GM12878 (cell line): ENCODE results near the gene ZACN. TPM values are rescaled to one million over a fixed set of nuclear protein-coding genes. Genes with fewer than 3 reads are reported as not detected.

Source experiments
- ATAC-seq: fragments of 200-7000 bp; cut with Tn5 transposase; 3 replicates; pipeline ENCODE4 v1.9.1; 2020; ENCODE audit warnings: mild to moderate bottlenecking, moderate library complexity
- BruUV-seq: library from RNA; stranded (reverse); fragments of 400-500 nt; replicated peaks from 2 replicates; lab custom pipeline; 2021; lab: Mats Ljungman, UMichigan
- CTCF ChIA-PET: fragments of 300-600 bp; sonication (Branson Sonifier 250); formaldehyde crosslinking; extraction: SDS; loops from one replicate; lab custom pipeline; 2021; ENCODE audit warnings: inconsistent platforms; lab: Yijun Ruan, JAX
- POLR2A ChIA-PET: fragments of 350-600 bp; formaldehyde crosslinking; extraction: SDS; loops from one replicate; lab custom pipeline; 2021; ENCODE audit warnings: inconsistent platforms; lab: Charles Lee
- RAD21 ChIA-PET: fragments of 300-600 bp; sonication (Branson Sonifier 250); formaldehyde crosslinking; loops from one replicate; lab custom pipeline; 2023; ENCODE audit warnings: antibody characterized with exemption; ENCODE audit not compliant: unreplicated experiment; lab: Charles Lee
- SMC1A ChIA-PET: fragments of 300-600 bp; sonication (Branson Sonifier 250); formaldehyde crosslinking; loops from one replicate; lab custom pipeline; 2023; ENCODE audit not compliant: unreplicated experiment, uncharacterized antibody; lab: Charles Lee
- DNase-seq: peaks from one replicate; pipeline ENCODE4 v3.0.0-alpha.2; 2011; ENCODE audit warnings: low read depth, low spot score
- FAIRE-seq: peaks from 3 replicates; lab custom pipeline; 2011; peaks lifted over from hg19 to GRCh38; lab: Jason Lieb, UNC
- H2AFZ ChIP-seq: 2 replicates; pipeline ENCODE4 v1.6.0; 2011; ENCODE audit warnings: low read depth, low read length, control low read depth; ENCODE audit not compliant: control insufficient read depth
- H3K27ac ChIP-seq: 2 replicates; pipeline ENCODE4 v1.5.1; 2011; ENCODE audit warnings: control low read depth; ENCODE audit not compliant: control insufficient read depth, insufficient read depth
- H3K27me3 ChIP-seq, 2 experiments: replicated peaks in 1 of 2; 2 replicates each; pipeline versions ENCODE4 v1.6.0 to v1.6.1; 2011; ENCODE audit warnings: low read length in 1 of 2; ENCODE audit not compliant: control insufficient read depth in 2 of 2, insufficient read depth in 2 of 2
- H3K36me3 ChIP-seq, 2 experiments: 2 replicates each; pipeline ENCODE4 v1.5.1; 2011; ENCODE audit warnings: low read length in 1 of 2; ENCODE audit not compliant: control insufficient read depth in 2 of 2, insufficient read depth in 2 of 2
- H3K4me1 ChIP-seq: 2 replicates; pipeline ENCODE4 v1.6.1; 2011; ENCODE audit warnings: mild to moderate bottlenecking, low read length, moderate library complexity, mixed read lengths; ENCODE audit not compliant: control insufficient read depth, insufficient read depth
- H3K4me2 ChIP-seq: 2 replicates; pipeline ENCODE4 v1.6.0; 2011; ENCODE audit warnings: control low read depth; ENCODE audit not compliant: control insufficient read depth, insufficient read depth
- H3K4me3 ChIP-seq: fragments of 200-600 bp; sonication (generic); 2 replicates; pipeline ENCODE4 v1.5.1; 2016
- H3K79me2 ChIP-seq: 2 replicates; pipeline ENCODE4 v1.6.0; 2011; ENCODE audit warnings: low read length; ENCODE audit not compliant: control insufficient read depth, insufficient read depth
- H3K9ac ChIP-seq: 2 replicates; pipeline ENCODE4 v1.8.0; 2011; ENCODE audit warnings: low read length, control low read depth, mixed read lengths; ENCODE audit not compliant: control insufficient read depth, insufficient read depth
- H3K9me3 ChIP-seq: replicated peaks from 3 replicates; pipeline ENCODE4 v1.5.1; 2011; ENCODE audit warnings: mild to moderate bottlenecking, low read length; ENCODE audit not compliant: control insufficient read depth, insufficient read depth
- H4K20me1 ChIP-seq: 2 replicates; pipeline ENCODE4 v1.6.0; 2011; ENCODE audit not compliant: control insufficient read depth, insufficient read depth
- CTCF ChIP-seq, 3 experiments: IDR thresholded peaks in 2 of 3; conservative IDR thresholded peaks in 1 of 3; 2 replicates each; pipeline ENCODE4 v1.5.1; 2011; ENCODE audit warnings: low read depth in 3 of 3, low read length in 3 of 3, mild to moderate bottlenecking in 3 of 3, control low read depth in 2 of 3, moderate library complexity in 2 of 3, inconsistent platforms in 1 of 3, mixed read lengths in 1 of 3; ENCODE audit not compliant: control insufficient read depth in 2 of 3, insufficient read depth in 1 of 3; ENCODE audit errors: extremely low read depth in 1 of 3
- HDAC6 ChIP-seq: fragments of 200-600 bp; sonication (generic); IDR thresholded peaks from one replicate; pipeline ENCODE4 v1.8.0; 2017; ENCODE audit warnings: antibody characterized with exemption; ENCODE audit not compliant: unreplicated experiment
- NFXL1 ChIP-seq: fragments of 450-650 bp; IDR thresholded peaks from 2 replicates; pipeline ENCODE4 v1.6.1; 2017; ENCODE audit warnings: antibody characterized with exemption, mild to moderate bottlenecking, borderline replicate concordance
- NFYA ChIP-seq: IDR thresholded peaks from 2 replicates; pipeline ENCODE4 v1.6.1; 2011; ENCODE audit warnings: low read depth, mild to moderate bottlenecking, low read length, improper control_type of control experiment, borderline replicate concordance
- POLR2A ChIP-seq: IDR thresholded peaks from 2 replicates; pipeline ENCODE4 v1.6.1; 2011; ENCODE audit warnings: low read depth, mild to moderate bottlenecking, low read length
- POLR2AphosphoS2 ChIP-seq: IDR thresholded peaks from 2 replicates; pipeline ENCODE4 v1.6.1; 2011; ENCODE audit warnings: low read depth, mild to moderate bottlenecking, low read length, improper control_type of control experiment, moderate library complexity
- RAD21 ChIP-seq: IDR thresholded peaks from 2 replicates; pipeline ENCODE4 v1.6.1; 2011; ENCODE audit warnings: mild to moderate bottlenecking, low read depth, low read length, moderate library complexity; ENCODE audit not compliant: insufficient read depth
- SIN3A ChIP-seq: IDR thresholded peaks from 2 replicates; pipeline ENCODE4 v1.6.1; 2012; ENCODE audit warnings: low read depth, low read length, improper control_type of control experiment
- SUPT20H ChIP-seq: IDR thresholded peaks from 2 replicates; pipeline ENCODE4 v1.6.1; 2011; ENCODE audit warnings: low read depth, mild to moderate bottlenecking, low read length, moderate library complexity, borderline replicate concordance; ENCODE audit not compliant: control insufficient read depth
- WGBS: methylation state at CpG from one replicate; pipeline ENCODE4 v1.1.6; 2016; ENCODE audit warnings: low lambda C conversion rate; ENCODE audit not compliant: insufficient replicate concordance, insufficient coverage; ENCODE audit errors: missing lambda C conversion rate; 5-methylcytosine and 5-hydroxymethylcytosine counted together
- in situ Hi-C: fragments of 300-500 bp; cut with MboI; formaldehyde crosslinking; loops from 9 replicates; pipeline ENCODE4 v1.14.3; 2018; ENCODE audit warnings: mixed read lengths
- intact Hi-C: fragments of 100-400 bp; cut with micrococcal nuclease; formaldehyde crosslinking; loops from one replicate; pipeline ENCODE4 v1.14.2; 2022; ENCODE audit not compliant: unreplicated experiment
- polyA plus RNA-seq, 11 experiments: library from polyadenylated mRNA; depleted of rRNA in 4 of 11; unstranded in 6 of 11; stranded (reverse) in 5 of 11; fragments of >200 nt; fragmentation: Nextera tagmentation in 4 of 11; fragmentation: Illumina TruSeq in 1 of 11; extraction: Ambion mirVana in 4 of 11; extraction: Trizol in 1 of 11; gene quantifications; 1 replicate in 1 of 11; 2 replicates in 10 of 11; pipeline versions ENCODE4 v1.2.1 to v1.2.3, GENCODE V29; 2011 to 2016; ENCODE audit warnings: inconsistent platforms in 2 of 11, missing spikeins in 2 of 11, low read depth in 1 of 11
- total RNA-seq, 4 experiments: library from RNA; depleted of rRNA in 3 of 4; stranded (reverse); fragments of >200 nt in 3 of 4; fragmentation: Illumina TruSeq in 1 of 4; extraction: Trizol in 1 of 4; gene quantifications; 2 replicates each; pipeline versions ENCODE4 v1.2.1 to v1.2.3, GENCODE V29; 2013 to 2021

Gene ZACN
- total and polyA plus RNA-seq, 10 of the 15 experiments (the other 5 are each of a cell fraction or from before 2014, with no cell fraction given), result 0.06 to 11.3 (median 0.47) TPM; not detected in 2

GRCh38 chr17:76079535-76079955 is 563 bp downstream of the ZACN start:
- in situ Hi-C loops, result no loop called here
- ChIA-PET POLR2A (interaction anchor here (0.6 kb wide), 1 partner anchor 279 kb away, joined by 5 read pairs; no protein-coding TSS in a partner anchor), RAD21 (no interaction called here), SMC1A (no interaction called here), CTCF (interaction anchor here (0.6 to 1.1 kb wide), 2 partner anchors 41 to 66 kb away, joined by 3 read pairs; no protein-coding TSS in a partner anchor)
- Histone ChIP-seq H3K27me3 (peaks cover 7 to 26% of the 10 kb centered on the region in 2 experiments; a peak in 3 of 4 replicates), H2AFZ (no peak overlapping the region), H3K4me3 (no peak overlapping the region), H3K4me1 (no peaks in the 10 kb centered on the region), H3K9me3 (no peaks in the 10 kb centered on the region), H3K9ac (no peak overlapping the region), H3K27ac (no peak overlapping the region), H3K79me2 (no peaks in the 10 kb centered on the region), H3K36me3 (peaks cover 1 to 3% of the 10 kb centered on the region in 2 experiments; a peak in 1 of 4 replicates), H3K4me2 (no peak overlapping the region), H4K20me1 (no peaks in the 10 kb centered on the region)
- TF ChIP-seq RAD21 (no peak), SIN3A (no peak), SUPT20H (no peak), NFXL1 (no peak)
- DNase-seq, result no peak
- intact Hi-C loops, result no loop called here
- 22% methylated on average over 9 of the region's 9 CpGs for WGBS
- FAIRE-seq, result no peak
- no TSS peak for BruUV-seq
- ATAC-seq, result no peak

DNA sequence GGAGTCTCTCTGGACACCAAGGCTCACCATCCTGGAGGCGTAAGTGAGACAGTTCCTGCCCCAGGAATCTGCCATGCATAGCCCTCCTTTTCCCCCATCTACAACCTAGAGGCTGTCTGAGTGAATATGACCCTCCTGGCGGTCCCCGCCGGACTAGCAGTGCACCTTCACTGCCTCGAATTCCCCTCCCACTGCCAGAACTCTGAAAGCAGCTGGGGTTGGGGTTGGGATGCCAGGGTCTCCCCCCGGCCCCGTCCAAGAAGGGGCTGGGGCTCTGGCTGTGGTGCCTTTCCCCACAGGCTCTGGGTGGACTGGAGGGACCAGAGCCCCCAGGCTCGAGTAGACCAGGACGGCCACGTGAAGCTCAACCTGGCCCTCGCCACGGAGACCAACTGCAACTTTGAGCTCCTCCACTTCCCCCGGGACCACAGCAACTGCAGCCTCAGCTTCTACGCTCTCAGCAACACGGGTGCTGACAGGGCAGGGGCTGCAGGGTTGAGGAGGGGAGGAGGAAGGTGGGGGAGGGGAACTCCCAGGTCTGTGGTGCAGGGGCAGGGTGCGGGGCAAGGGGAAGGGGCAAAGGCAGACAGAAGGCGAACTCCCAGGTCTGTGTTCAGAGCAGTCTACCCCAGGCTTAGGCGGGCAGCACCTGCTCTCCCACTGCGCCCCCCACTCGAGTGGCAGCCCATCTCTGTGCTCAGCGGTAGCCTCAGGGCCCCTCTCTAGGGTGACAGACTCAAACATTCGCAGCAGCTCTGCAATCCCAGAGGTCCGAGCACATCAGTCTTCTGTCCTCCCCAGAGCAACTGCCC is 1.2 kb downstream of the ZACN start:
- intact Hi-C loops, result no loop called here
- FAIRE-seq, result no peak
- POLR2A ChIA-PET, result interaction anchor here (0.6 to 1.4 kb wide), 2 partner anchors 17 to 278 kb away, joined by 4 to 5 read pairs; no protein-coding TSS in a partner anchor

More for the DNA sequence above, 1.2 kb downstream of the ZACN start:
- Histone ChIP-seq H3K9me3 (no peaks in the 10 kb centered on the region), H3K27ac (no peak overlapping the region), H3K36me3 (peaks cover 5 to 7% of the 10 kb centered on the region in 2 experiments; a peak in 3 of 4 replicates), H3K4me1 (no peaks in the 10 kb centered on the region), H3K27me3 (peaks cover 7 to 21% of the 10 kb centered on the region in 2 experiments; a peak in 3 of 4 replicates), H2AFZ (no peak overlapping the region), H4K20me1 (no peaks in the 10 kb centered on the region), H3K4me2 (no peak overlapping the region), H3K9ac (no peak overlapping the region), H3K4me3 (no peak overlapping the region), H3K79me2 (no peaks in the 10 kb centered on the region)
- CTCF ChIA-PET, result interaction anchor here (0.6 to 1.1 kb wide), 2 partner anchors 40 to 66 kb away, joined by 3 read pairs; no protein-coding TSS in a partner anchor
- BruUV-seq, result no TSS peak
- DNase-seq (no peak), ATAC-seq (peak; percentile 39)
- WGBS, result 9% methylated on average over 21 of the region's 23 CpGs
- in situ Hi-C loops, result no loop called here
- RAD21 ChIA-PET, result no interaction called here
- TF ChIP-seq CTCF (IDR thresholded peaks at IDR 0.05 in 2 of 3, conservative IDR thresholded peaks at IDR 0.05 in 1 of 3; ENCODE audit: control insufficient read depth in 2 of 3, extremely low read depth in 1 of 3, insufficient read depth in 1 of 3, low read depth in 3 of 3, low read length in 3 of 3), result no peak
- no peak for TF ChIP-seq HDAC6
- peak; percentile 66 for TF ChIP-seq POLR2A
- TF ChIP-seq POLR2AphosphoS2, result peak; percentile 42; the same call in 1 of the 2 replicates
- no peak for TF ChIP-seq NFYA
- SMC1A ChIA-PET, result no interaction called here
